Measurements from ENCODE around the gene CHD9. TPM values are rescaled to one million over a fixed set of nuclear protein-coding genes. Genes with fewer than 3 reads are reported as not detected.

CHD9 gene
- total and polyA plus RNA-seq, 9 of the 15 experiments (the other 6 are each of a cell fraction or from before 2014, with no cell fraction given): 29.0 to 69.3 (median 40.6) TPM

- Histone ChIP-seq H3K79me2 (ENCODE audit: control insufficient read depth, insufficient read depth, low read length) (peaks cover 74% of the 10 kb centered on the region), H3K36me3 (ENCODE audit: control insufficient read depth, insufficient read depth, low read length) (peaks cover 13% of the 10 kb centered on the region), H4K20me1 (replicated peaks; ENCODE audit: control insufficient read depth, insufficient read depth, low read length) (no peaks in the 10 kb centered on the region; the same call in 1 of the 2 replicates), H2AFZ (ENCODE audit: low read depth, low read length) (peak overlapping the region; percentile 89), H3K9ac (ENCODE audit: insufficient read depth in 1 of 2, low read depth in 2 of 2, low read length in 2 of 2) (peak overlapping the region; percentile 70 to 84), H3K27ac (ENCODE audit: extremely low read depth, low read depth, low read length) (peak overlapping the region; percentile 82), H3K9me3 (replicated peaks; ENCODE audit: control insufficient read depth, insufficient read depth, low read depth, low read length) (no peaks in the 10 kb centered on the region), H3K4me3 (peak overlapping the region; percentile 47), H3K4me2 (ENCODE audit: insufficient read depth, low read length) (peak overlapping the region; percentile 79), H3K9me1 (ENCODE audit: control insufficient read depth, insufficient read depth, low read length) (no peaks in the 10 kb centered on the region), H3K27me3 (ENCODE audit: control insufficient read depth in 2 of 2, insufficient read depth in 2 of 2, low read length in 2 of 2) (no peaks in the 10 kb centered on the region), H3K4me1 (replicated peaks in 1 of 2; ENCODE audit: control insufficient read depth in 2 of 2, insufficient read depth in 2 of 2, low read length in 2 of 2) (peaks cover 16 to 28% of the 10 kb centered on the region in 2 experiments)
- POLR2A ChIA-PET: interaction anchor here (0.6 to 3.0 kb wide), 17 partner anchors 8 to 1856 kb away, joined by 3 to 12 read pairs (median 4); no protein-coding TSS in a partner anchor
- CTCF ChIA-PET (ENCODE audit: low intra/inter-chr PET ratio): no interaction called here
- intact Hi-C loops (cut with micrococcal nuclease): loop anchor here (1.0 kb wide), 2 partner anchors 31 to 44 kb away; no protein-coding TSS in a partner anchor
- in situ Hi-C loops (cut with MboI): no loop called here
- BruUV-seq (replicated peaks): no TSS peak
- peak; percentile 99 for FAIRE-seq
- ATAC-seq: peak; percentile 95
- WGBS (ENCODE audit: insufficient coverage, low coverage, missing lambda C conversion rate): under 1% methylated on average over 23 of the region's 26 CpGs
- peak; percentile 89 to 96 (median 92) for DNase-seq (ENCODE audit: extremely low read depth in 1 of 4, low spot score in 3 of 4)
- TF ChIP-seq EP300 (IDR thresholded peaks at IDR 0.05; ENCODE audit: low read length): peak; percentile 52
- peak; percentile 74; the same call in 1 of the 2 replicates for TF ChIP-seq DPF2 (IDR thresholded peaks at IDR 0.05)
- TF ChIP-seq HMGN3 (IDR thresholded peaks at IDR 0.05; ENCODE audit: borderline replicate concordance, extremely low read depth, insufficient read length, low read depth, low read length): peak; percentile 84
- peak; percentile 91 for TF ChIP-seq VEZF1 (CRISPR knock-in tag; IDR thresholded peaks at IDR 0.05)
- peak; percentile 65 for TF ChIP-seq NFIC (IDR thresholded peaks at IDR 0.05)
- TF ChIP-seq PHF21A (IDR thresholded peaks at IDR 0.05; ENCODE audit: borderline replicate concordance, low read depth): 0 out of 2 replicates have a peak, but pooled peaks have one; percentile 8
- 0 out of 2 replicates have a peak, but pooled peaks have one; percentile 30 for TF ChIP-seq LCOR (CRISPR knock-in tag; IDR thresholded peaks at IDR 0.05)
- TF ChIP-seq AFF1 (IDR thresholded peaks at IDR 0.05; ENCODE audit: low read depth in 1 of 2, partially characterized antibody in 2 of 2): peak in 1 of 2 experiments; percentile 62
- peak; percentile 67; the same call in 1 of the 2 replicates for TF ChIP-seq SREBF1 (IDR thresholded peaks at IDR 0.05; ENCODE audit: borderline replicate concordance, low read depth, low read length)
- TF ChIP-seq TBL1XR1 (IDR thresholded peaks at IDR 0.05; ENCODE audit: low read length in 2 of 2): peak in 1 of 2 experiments; percentile 9; a peak in 1 of 4 replicates
- peak; percentile 84 to 99; a peak in 3 of 4 replicates for TF ChIP-seq SIN3A (IDR thresholded peaks at IDR 0.05; ENCODE audit: borderline replicate concordance in 2 of 2, control insufficient read depth in 1 of 2, low read depth in 2 of 2, low read length in 2 of 2)
Observed at GRCh38 chr16:53099318-53100130, 44.7 kb downstream of the CHD9 start.
